ENCODE measurements around the gene ADCY5. TPM values are rescaled to one million over a fixed set of nuclear protein-coding genes. Genes with fewer than 3 reads are reported as not detected.

ADCY5 gene
- total RNA-seq, 1 experiment from 2014 or later, result 1.4 TPM

DNA sequence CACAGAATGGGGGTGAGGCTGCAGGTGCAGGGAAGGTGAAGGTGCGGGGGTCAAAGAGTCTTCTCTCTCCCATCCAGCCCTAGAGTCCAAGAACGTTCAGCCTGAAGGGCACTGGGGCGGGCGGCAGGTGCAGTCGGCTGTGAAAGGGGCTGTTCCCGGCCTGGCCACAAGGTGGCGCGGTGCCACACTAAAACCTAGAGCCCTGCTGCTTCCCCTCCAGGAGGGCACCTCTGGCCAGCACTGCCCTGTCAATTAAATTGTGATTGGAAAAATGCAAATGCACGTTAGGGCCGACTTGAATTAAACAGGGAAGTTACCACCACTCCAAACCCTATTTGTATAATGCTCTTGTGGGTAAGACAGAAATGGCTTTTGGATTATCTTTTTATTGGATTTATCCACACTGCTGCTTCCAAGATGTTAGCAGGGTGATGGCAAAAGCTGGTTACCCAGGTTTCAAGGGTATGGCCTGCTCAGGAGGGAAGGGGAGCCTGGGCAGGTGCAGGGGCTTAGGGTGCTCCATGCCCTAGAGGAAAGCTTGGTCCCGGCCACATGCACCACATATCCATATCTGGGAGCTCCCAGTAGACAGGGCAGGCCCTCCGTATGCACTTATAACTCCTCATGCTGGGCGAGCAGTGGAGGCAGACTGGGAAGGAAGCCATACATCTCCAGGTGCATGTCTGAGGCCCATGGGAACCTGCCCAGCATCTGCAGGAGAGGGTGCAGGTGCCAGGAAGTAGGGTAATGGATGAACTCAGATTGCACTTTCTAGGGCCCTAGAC lies 119.8 kb downstream of the ADCY5 start:
- no peaks in the 10 kb centered on the region for H3K36me3 ChIP-seq (ENCODE audit: control insufficient read depth, insufficient read depth, low read length)
- 0 out of 2 replicates have a peak, but pooled peaks cover 2% of the 10 kb centered on the region for H3K27me3 ChIP-seq (ENCODE audit: control insufficient read depth, insufficient read depth, low read length)
- in situ Hi-C loops (cut with HindIII; ENCODE audit: low pct_unique_long_range_greater_than_20kb, low sequenced_read_pairs), result no loop called here
- H3K4me1 ChIP-seq (ENCODE audit: control insufficient read depth, insufficient read depth, low read length), result peaks cover 4% of the 10 kb centered on the region; the same call in 1 of the 2 replicates
- DNase-seq (ENCODE audit: low read depth, low spot score) (peak; percentile 32), ATAC-seq (peak; percentile 93)
- CTCF ChIA-PET, result interaction anchor here (0.6 to 1.4 kb wide), 5 partner anchors 23 to 178 kb away, joined by 3 to 7 read pairs (median 3); partner anchors contain the start of gene ADCY5
- intact Hi-C loops (cut with micrococcal nuclease; ENCODE audit: unreplicated experiment), result loop anchor here (1.0 to 5.0 kb wide), 2 partner anchors 160 to 228 kb away; no protein-coding TSS in a partner anchor
- BruUV-seq (replicated peaks), result no TSS peak
- no peak overlapping the region for H3K4me3 ChIP-seq (ENCODE audit: low read depth in 2 of 2, low read length in 2 of 2)
- POLR2A ChIA-PET, result no interaction called here
- H3K27ac ChIP-seq (ENCODE audit: low read length), result no peak overlapping the region
- no peak for TF ChIP-seq SIN3A (IDR thresholded peaks at IDR 0.05; ENCODE audit: borderline replicate concordance, insufficient read depth, low read depth, low read length)
- no peak for TF ChIP-seq POLR2AphosphoS5 (IDR thresholded peaks at IDR 0.05; ENCODE audit: low read depth, low read length)
- TF ChIP-seq, protein P1, sequence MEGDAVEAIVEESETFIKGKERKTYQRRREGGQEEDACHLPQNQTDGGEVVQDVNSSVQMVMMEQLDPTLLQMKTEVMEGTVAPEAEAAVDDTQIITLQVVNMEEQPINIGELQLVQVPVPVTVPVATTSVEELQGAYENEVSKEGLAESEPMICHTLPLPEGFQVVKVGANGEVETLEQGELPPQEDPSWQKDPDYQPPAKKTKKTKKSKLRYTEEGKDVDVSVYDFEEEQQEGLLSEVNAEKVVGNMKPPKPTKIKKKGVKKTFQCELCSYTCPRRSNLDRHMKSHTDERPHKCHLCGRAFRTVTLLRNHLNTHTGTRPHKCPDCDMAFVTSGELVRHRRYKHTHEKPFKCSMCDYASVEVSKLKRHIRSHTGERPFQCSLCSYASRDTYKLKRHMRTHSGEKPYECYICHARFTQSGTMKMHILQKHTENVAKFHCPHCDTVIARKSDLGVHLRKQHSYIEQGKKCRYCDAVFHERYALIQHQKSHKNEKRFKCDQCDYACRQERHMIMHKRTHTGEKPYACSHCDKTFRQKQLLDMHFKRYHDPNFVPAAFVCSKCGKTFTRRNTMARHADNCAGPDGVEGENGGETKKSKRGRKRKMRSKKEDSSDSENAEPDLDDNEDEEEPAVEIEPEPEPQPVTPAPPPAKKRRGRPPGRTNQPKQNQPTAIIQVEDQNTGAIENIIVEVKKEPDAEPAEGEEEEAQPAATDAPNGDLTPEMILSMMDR (IDR thresholded peaks at IDR 0.05), result peak; percentile 99
- no peaks in the 10 kb centered on the region for H3K9me3 ChIP-seq (ENCODE audit: control insufficient read depth, insufficient read depth, low read depth, low read length)

DNA sequence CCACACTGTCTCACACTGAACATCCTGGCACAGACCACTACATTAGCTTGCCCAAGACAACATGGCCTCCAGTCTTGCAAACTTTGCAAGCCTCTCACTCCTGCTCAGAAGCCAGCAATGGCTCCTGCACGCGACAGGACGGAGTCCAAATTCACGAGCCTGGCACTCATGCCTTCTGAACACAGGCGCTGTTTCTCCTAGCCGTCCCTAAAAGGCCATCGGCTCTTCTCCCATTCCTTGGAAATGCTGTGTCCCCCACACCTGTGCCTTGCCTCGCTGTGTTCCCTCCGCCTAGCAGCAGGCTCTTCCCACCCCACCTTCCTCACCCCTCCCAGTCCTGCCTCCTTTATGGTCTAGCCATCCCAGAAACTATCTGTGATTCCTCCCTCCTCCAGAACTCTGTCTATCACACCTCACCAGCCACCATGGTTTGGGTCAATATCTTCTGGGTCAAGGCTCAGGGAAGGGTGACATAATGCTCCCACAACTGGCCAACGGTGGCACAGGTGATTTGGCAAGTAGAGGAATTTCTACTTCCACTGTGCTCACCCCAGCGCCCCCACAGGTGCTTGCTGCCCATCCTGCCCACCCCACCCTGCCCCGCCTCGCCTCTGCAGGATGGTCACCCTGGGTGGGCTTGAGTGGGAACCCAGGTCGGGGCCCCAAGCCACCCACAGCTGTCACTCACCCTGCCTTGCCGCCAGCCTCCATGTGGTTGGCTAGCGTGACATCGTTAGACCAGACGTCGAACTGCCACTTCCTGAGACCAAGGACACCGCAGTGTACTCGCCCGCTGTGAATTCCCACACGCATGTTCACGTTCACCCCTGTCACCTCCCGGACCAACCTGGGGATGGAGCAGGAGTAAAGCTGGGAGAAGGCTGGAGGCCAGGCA lies 120.7 kb downstream of the ADCY5 start:
- Histone ChIP-seq H3K4me1 (ENCODE audit: control insufficient read depth, insufficient read depth, low read length) (peaks cover 4% of the 10 kb centered on the region; the same call in 1 of the 2 replicates), H3K36me3 (ENCODE audit: control insufficient read depth, insufficient read depth, low read length) (no peaks in the 10 kb centered on the region), H3K27ac (ENCODE audit: low read length) (no peak overlapping the region), H3K9me3 (ENCODE audit: control insufficient read depth, insufficient read depth, low read depth, low read length) (no peaks in the 10 kb centered on the region), H3K27me3 (ENCODE audit: control insufficient read depth, insufficient read depth, low read length) (0 out of 2 replicates have a peak, but pooled peaks cover 2% of the 10 kb centered on the region), H3K4me3 (ENCODE audit: low read depth in 2 of 2, low read length in 2 of 2) (no peak overlapping the region)
- TF ChIP-seq SIN3A (IDR thresholded peaks at IDR 0.05; ENCODE audit: borderline replicate concordance, insufficient read depth, low read depth, low read length) (no peak), TCF7L2 (IDR thresholded peaks at IDR 0.05; ENCODE audit: low read depth, low read length) (no peak)
- TF ChIP-seq, protein P1 (IDR thresholded peaks at IDR 0.05), result no peak
- peak; percentile 23 for ATAC-seq
- intact Hi-C loops (cut with micrococcal nuclease; ENCODE audit: unreplicated experiment), result loop anchor here (1.0 to 5.0 kb wide), 2 partner anchors 161 to 229 kb away; no protein-coding TSS in a partner anchor
- no TSS peak for BruUV-seq (replicated peaks)
- POLR2A ChIA-PET, result no interaction called here
- CTCF ChIA-PET, result no interaction called here
- DNase-seq (ENCODE audit: low read depth, low spot score), result no peak
- in situ Hi-C loops (cut with HindIII; ENCODE audit: low pct_unique_long_range_greater_than_20kb, low sequenced_read_pairs), result no loop called here

DNA sequence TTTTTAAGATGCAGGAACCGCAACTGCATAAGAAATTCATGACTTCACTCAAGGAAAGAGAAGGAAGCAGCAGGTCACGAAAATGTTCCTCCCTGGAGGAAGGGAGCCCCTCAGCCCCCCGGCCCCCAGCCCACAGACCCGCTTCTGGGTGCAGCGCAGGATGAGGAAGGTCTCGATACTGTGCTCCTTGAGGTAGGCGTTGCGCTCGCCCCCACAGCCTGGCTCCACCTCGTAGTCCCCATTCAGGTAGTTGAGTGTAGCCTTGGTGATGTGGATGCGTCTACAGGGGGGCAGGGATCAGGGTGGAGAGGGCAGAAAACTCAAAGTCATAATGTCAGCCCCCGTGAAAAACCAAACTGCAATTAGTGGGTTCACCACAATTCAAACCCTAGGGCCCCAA lies 121.4 kb downstream of the ADCY5 start:
- H3K27ac ChIP-seq (ENCODE audit: low read length), result no peak overlapping the region
- DNase-seq (ENCODE audit: low read depth, low spot score), result no peak
- ChIA-PET POLR2A (no interaction called here), CTCF (no interaction called here)
- no peak for ATAC-seq
- BruUV-seq (replicated peaks), result no TSS peak
- 0 out of 2 replicates have a peak, but pooled peaks cover 2% of the 10 kb centered on the region for H3K27me3 ChIP-seq (ENCODE audit: control insufficient read depth, insufficient read depth, low read length)
- in situ Hi-C loops (cut with HindIII; ENCODE audit: low pct_unique_long_range_greater_than_20kb, low sequenced_read_pairs) (no loop called here), intact Hi-C loops (cut with micrococcal nuclease; ENCODE audit: unreplicated experiment) (loop anchor here (5.0 kb wide), 1 partner anchor 230 kb away; no protein-coding TSS in a partner anchor)
- peaks cover 4% of the 10 kb centered on the region; the same call in 1 of the 2 replicates for H3K4me1 ChIP-seq (ENCODE audit: control insufficient read depth, insufficient read depth, low read length)
- no peaks in the 10 kb centered on the region for H3K36me3 ChIP-seq (ENCODE audit: control insufficient read depth, insufficient read depth, low read length)
- H3K9me3 ChIP-seq (ENCODE audit: control insufficient read depth, insufficient read depth, low read depth, low read length), result no peaks in the 10 kb centered on the region
- TF ChIP-seq TCF7L2 (IDR thresholded peaks at IDR 0.05; ENCODE audit: low read depth, low read length) (no peak), SIN3A (IDR thresholded peaks at IDR 0.05; ENCODE audit: borderline replicate concordance, insufficient read depth, low read depth, low read length) (no peak), POLR2AphosphoS5 (IDR thresholded peaks at IDR 0.05; ENCODE audit: low read depth, low read length) (no peak)
- TF ChIP-seq, protein P2, sequence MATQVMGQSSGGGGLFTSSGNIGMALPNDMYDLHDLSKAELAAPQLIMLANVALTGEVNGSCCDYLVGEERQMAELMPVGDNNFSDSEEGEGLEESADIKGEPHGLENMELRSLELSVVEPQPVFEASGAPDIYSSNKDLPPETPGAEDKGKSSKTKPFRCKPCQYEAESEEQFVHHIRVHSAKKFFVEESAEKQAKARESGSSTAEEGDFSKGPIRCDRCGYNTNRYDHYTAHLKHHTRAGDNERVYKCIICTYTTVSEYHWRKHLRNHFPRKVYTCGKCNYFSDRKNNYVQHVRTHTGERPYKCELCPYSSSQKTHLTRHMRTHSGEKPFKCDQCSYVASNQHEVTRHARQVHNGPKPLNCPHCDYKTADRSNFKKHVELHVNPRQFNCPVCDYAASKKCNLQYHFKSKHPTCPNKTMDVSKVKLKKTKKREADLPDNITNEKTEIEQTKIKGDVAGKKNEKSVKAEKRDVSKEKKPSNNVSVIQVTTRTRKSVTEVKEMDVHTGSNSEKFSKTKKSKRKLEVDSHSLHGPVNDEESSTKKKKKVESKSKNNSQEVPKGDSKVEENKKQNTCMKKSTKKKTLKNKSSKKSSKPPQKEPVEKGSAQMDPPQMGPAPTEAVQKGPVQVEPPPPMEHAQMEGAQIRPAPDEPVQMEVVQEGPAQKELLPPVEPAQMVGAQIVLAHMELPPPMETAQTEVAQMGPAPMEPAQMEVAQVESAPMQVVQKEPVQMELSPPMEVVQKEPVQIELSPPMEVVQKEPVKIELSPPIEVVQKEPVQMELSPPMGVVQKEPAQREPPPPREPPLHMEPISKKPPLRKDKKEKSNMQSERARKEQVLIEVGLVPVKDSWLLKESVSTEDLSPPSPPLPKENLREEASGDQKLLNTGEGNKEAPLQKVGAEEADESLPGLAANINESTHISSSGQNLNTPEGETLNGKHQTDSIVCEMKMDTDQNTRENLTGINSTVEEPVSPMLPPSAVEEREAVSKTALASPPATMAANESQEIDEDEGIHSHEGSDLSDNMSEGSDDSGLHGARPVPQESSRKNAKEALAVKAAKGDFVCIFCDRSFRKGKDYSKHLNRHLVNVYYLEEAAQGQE (IDR thresholded peaks at IDR 0.05; ENCODE audit: insufficient read depth in 1 of 2, low read depth in 2 of 2, low read length in 1 of 2), result no peak
- TF ChIP-seq, protein P1 (IDR thresholded peaks at IDR 0.05), result no peak
- H3K4me3 ChIP-seq (ENCODE audit: low read depth in 2 of 2, low read length in 2 of 2), result no peak overlapping the region

All from Panc1 (cell line).